HG03457 (cell line): ENCODE results near the gene MC1R.
"Not testable (repeated sequence)": the region's sequence is repeated elsewhere in the genome, so short reads cannot be mapped to it uniquely, and the experiment has no call there.

Experiments
- ATAC-seq: cut with Tn5 transposase; IDR thresholded peaks from one replicate; pipeline ENCODE4 v1.9.1; 2021; ENCODE audit warnings: moderate number of reproducible peaks; ENCODE audit not compliant: unreplicated experiment

The MC1R gene

DNA sequence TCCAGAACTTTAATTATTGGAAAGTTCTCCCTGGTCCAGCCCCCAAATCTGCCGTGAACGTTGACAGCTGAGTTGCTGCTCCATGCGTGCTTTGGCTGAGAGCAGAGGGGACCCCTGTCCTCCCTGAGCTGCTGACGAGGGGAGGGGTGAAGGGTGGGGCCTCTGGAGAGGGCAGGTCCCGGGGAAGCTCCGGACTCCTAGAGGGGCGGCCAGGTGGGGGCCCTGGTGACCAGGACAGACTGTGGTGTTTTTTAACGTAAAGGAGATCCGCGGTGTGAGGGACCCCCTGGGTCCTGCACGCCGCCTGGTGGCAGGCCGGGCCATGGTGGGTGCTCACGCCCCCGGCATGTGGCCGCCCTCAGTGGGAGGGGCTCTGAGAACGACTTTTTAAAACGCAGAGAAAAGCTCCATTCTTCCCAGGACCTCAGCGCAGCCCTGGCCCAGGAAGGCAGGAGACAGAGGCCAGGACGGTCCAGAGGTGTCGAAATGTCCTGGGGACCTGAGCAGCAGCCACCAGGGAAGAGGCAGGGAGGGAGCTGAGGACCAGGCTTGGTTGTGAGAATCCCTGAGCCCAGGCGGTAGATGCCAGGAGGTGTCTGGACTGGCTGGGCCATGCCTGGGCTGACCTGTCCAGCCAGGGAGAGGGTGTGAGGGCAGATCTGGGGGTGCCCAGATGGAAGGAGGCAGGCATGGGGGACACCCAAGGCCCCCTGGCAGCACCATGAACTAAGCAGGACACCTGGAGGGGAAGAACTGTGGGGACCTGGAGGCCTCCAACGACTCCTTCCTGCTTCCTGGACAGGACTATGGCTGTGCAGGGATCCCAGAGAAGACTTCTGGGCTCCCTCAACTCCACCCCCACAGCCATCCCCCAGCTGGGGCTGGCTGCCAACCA, at the start of gene MC1R:
TSS of gene MC1R (plus strand) at position 410 of the 895 bp plus-strand sequence. CDS start at position 807, 397 bp downstream.
- ATAC-seq, result no peak

DNA sequence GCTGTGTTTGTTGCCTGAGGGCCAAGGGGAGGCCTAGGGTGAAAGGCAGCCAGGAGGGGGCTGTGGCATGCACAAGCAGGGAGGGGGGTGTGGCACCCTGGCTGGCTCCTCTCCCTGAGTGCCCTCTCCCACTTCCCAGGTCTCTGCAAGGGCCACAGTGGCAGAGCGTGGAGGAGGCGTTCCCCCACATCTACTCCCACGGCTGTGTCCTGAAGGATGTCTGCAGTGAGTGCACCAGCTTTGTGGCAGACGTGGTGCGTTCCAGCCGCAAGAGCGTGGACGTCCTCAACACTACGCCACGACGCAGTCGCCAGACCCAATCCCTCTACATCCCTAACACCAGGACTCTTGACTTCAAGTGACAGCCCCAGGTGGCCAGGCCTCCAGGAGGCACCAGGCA, 48.8 kb upstream of the MC1R start:
- ATAC-seq, result no peak

DNA sequence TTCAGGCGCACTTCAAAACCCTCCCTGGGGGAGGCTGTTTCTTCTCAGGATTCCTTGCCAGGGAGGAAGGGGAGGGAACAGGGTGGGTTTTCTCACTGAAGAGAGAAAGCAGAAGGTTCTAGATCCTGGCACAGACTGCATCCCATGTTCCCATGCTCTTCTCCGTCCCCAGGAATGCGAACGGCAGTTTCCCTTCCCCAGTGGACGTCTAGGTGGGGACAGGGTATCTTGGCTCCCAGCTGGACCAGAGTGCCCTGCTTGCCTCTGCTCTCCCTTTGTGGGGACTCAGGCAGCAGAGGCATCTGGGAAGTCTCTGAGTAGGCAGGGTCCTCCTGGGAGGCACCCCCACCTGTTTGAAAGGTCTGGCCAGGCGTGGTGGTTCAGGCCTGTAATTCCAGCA, 48.2 kb upstream of the MC1R start:
- no peak for ATAC-seq

DNA sequence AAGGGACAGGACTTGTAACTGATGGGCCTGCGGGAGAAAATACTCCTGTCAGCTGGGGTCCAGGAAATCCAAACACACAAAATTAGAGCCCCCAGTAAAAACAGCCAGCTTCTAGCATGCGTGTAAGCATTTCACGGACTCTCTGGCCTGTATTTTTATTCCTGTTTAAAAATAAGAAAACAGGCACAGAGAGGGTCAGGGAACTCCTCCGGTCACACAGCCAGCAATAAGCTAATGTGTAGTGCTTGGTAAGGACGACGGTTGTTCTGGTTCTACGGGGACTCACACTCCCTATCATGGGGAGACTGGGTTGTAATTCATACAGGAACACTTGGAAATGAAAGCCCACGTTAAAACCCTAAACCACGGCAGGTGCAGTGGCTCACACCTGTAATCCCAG, 46.8 kb upstream of the MC1R start:
- ATAC-seq, result no peak

DNA sequence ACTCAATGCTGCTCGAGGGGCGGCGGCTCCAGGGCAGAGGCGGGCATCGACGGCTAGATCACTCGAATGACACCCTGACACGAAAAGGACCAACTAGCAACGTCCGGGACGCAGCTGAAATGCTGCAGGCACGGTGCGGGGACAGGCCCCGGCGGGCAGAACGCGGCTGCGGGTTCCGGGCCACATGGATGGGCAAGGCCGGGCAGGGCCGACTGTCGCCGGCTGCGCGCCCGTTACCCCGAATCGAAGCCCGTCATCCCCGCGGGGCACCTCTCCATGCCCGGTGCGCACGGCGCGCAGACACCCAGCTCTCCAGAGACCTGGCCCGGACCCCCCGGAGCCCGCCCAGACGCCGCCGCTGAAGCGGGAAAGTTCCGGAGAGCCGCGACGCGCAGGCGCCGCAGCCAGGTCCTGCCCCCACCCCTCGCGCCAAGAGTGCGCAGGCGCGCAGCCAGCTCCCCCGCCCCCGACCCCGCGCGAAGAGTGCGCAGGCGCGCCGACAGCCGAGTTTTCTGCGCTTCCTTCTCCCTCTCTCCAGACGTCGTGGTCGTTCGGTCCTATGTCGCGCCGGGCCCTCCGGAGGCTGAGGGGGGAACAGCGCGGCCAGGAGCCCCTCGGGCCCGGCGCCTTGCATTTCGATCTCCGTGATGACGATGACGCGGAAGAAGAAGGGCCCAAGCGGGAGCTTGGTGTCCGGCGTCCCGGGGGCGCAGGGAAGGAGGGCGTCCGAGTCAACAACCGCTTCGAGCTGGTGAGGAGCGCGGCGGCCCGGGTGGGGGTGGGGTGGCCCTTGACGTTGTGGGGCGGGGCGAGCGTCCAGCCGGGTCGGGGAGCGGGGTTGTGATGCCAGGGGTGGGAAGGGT, 45.3 kb upstream of the MC1R start, which contains the start of gene TCF25:
TSS of gene TCF25 (plus strand) at position 484 of the 863 bp plus-strand sequence. CDS start at position 560, 76 bp downstream.
- no peak for ATAC-seq

DNA sequence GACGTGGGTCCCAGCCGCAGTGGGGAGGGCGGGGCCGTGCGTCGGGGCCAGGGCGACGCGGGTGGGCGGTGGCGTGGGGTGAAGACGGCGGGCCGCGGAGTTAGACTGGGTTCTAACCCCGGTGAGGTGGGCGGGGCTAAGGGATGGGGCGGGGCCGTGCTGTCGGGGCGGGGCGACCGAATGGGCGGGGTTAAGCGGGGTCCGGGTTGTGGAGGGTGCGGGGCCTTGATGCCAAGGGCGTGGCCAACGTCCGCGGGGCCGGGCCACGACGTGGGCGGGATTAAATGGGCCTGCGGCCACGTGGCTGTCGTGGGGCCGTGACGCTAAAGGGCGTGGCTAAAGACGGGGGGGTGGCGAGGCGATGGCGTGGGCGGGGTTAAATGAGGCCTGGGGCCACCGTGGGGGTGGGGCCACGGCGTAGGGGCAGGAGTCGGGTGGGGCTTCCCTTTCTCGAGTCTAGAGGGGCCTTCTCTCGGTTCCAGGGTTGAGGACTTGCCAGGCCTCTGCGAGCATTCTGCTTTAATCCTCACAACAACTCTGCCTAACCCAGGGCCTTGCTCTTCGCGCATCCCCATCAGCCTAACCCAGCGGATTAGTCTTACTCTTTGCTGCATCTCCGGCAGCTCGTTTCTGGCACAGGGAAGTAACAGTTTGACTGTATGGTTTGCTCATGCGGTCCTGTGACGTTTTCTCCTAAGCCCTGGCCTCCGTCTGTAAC, 44.5 kb upstream of the MC1R start:
- no peak for ATAC-seq

DNA sequence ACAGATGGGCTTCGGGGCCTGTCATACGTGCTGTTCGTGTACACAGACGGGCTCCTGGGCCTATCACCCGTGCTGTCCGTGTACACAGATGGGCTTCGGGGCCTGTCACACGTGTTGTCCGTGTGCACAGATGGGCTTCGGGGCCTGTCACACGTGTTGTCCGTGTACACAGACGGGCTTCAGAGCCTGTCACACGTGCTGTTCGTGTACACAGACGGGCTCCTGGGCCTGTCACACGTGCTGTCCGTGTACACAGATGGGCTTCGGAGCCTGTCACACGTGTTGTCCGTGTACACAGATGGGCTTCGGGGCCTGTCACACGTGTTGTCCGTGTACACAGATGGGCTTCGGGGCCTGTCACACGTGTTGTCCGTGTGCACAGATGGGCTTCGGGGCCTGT, 39.5 kb upstream of the MC1R start:
- not testable (repeated sequence) for ATAC-seq

DNA sequence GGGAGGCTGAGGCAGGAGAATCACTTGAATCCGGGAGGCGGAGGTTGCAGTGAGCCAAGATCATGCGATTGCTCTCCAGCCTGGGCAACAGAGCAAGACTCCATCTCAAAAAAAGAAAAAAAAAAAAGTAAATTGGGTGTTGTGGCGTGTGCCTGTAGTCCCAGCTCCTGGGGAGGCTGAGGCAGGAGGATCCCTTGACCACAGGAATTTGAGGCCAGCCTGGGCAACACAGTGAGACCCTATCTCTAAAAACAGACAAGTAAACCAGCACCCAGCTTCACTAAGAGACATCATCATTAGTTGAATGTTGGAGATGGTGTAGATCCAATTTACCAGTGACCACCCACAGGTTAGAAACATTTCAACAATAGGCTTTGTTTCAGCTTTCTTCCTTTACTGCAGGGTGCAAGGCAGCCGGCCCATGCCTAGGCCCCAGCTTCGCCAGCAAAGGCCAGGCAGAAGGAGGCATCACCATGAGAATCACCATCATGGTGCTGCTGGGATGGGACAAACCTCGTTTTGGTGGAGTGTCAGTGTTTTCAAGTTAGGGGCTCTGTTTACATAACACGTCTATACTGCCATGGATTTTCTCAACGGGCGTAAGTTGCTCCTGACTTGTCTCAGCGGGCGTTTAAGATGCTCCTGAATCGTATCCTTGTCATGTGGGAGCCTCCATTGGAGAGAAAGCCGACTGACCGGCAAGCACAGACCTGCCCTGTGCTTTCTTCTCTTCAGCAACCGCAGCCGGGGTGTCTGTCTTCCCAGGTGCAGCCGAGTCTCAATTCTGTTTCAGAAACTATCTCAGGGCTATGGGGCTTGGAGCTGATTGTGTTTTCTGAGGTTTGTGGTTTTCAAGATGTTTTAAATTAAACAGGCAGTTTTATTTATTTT, 37.9 kb upstream of the MC1R start:
- no peak for ATAC-seq

DNA sequence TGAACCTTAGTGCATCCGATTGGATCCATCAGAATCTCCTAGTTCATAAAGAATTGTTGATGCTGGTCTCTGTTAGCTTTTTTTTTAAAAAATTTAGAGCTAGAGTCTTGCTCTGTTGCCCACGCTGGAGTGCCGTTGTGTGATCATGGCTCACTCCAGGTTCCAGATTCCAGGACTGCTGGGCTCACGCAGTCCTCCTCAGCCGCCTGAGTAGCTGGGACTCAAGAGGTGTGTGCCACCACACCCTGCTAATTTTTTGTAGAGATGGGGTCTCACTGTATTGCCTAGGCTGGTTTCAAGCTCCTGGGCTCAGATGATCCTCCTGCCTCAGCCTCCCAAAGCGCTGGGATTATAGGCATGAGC, 37.3 kb upstream of the MC1R start:
- ATAC-seq, result no peak

DNA sequence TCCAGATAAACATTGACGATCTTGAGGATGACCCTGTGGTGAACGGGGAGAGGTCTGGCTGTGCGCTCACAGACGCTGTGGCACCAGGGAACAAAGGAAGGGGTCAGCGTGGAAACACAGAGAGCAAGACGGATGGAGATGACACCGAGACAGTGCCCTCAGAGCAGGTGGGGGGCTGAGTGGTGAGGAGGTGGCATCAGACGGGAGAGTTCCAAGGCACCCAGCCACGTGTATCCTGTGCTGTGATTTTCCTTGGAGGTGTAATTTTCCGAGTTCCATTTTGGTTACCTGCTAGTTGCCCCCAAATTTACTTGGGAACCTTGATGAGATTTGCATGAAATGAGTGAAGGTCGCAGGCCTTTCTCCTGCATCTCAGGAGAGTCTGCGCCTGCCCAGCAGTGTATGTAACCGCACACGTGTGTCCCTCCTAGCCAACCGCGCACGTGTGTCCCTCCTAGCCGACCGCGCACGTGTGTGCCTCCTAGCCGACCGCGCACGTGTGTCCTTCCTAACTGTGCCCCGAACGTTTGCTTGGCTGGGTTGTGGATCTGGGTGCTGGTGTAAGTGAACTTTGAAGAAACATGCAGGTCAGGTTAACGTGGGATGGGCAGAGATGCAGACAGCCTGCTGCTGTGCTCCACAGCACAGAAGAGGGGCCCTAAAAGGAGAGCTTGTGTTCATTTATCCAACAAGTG, 35.2 kb upstream of the MC1R start:
- no peak for ATAC-seq

DNA sequence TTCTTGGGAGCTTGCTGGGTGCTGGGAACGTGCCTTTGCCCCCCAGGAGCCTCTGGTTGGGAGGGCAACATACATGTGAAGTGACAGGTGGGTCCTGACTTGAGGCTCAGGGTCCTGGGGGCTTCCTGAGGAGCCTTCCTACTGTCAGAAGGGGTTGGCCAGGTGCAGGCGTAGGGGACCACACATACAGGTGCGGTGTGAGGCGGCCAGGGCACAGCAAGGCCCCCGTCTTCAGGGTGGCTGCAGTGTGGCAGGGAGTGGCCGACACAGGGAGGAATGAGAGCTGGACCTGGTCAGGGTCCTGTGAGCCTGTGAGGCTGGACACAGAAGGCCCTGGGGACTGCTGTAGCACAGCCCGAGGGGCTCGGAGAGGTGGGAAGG, 34.6 kb upstream of the MC1R start:
- ATAC-seq, result no peak

DNA sequence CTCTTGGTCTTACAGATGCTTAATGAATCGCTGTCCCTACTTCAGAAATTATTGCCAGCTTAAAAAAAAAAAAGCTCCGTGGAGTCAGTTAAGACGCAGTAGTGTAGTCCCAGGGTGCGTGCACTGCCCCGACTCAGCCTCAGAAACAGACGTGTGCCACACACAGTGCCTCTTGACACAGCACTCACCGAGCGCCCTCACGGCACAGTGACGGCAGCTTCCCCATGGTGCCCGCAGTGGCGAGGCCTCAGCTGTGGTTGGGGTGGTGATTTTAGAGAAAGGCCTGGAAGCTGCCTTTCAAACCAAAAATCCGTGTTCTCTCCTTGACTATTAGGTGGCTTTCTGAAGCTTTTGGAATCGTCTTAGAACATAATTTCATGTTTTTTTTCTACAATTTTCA, 31.4 kb upstream of the MC1R start:
- no peak for ATAC-seq

DNA sequence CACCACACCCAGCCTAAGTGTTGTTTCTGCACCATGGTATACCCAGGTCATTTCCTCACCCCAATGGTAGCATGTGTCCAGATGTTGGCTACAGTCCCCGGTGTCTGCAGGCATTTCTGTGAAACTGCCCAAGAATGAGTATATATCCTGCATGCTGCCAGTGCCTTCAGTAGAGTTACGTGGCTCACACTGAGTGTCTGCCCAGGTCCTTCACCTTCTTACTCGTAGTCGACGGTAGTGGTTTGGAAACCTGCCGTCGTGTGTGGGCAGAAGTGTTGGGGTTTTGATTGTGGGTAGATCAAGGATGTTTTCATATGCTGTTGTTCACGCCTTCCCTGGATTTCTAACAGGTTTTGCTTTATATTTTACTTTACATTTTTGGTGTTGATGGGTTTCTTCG, 28.5 kb upstream of the MC1R start:
- no peak for ATAC-seq

DNA sequence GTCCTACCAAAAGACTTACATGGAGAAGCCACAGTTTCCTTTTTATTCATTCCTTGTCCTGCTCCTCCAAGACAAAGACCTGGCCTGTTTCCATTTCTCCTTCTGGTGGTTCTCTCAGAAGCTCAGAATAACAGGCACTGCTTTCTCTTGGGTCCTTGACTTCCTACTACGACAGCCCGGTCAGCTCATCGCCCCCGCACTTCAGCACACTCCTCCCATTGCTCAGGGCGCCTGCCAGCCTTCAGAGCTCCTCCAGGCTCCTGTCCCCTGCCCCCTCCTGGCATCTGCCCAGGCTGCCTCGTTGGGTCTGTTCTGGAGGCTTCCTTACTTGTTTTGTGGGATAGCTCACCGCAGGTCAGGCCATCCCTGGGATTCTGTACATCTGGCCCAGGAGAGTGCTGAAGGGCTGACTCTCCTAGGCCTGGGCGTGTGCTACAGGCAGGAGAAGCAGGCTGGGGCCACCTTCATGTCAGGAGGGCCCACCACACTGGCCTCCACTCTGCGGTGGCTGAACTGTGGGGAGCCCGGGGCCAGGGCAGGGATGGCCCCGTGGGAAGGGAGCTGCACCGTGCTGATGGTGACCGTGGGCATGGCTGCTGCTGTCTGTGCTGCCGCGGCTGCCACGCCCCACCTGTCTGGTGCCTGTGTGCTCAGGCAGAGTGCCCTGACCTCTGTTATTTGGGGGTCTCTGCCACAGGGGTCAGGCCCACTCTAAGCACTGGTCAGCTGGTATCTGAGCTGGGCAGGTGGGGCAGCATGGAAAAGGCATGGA, 27.6 kb upstream of the MC1R start:
- no peak for ATAC-seq

DNA sequence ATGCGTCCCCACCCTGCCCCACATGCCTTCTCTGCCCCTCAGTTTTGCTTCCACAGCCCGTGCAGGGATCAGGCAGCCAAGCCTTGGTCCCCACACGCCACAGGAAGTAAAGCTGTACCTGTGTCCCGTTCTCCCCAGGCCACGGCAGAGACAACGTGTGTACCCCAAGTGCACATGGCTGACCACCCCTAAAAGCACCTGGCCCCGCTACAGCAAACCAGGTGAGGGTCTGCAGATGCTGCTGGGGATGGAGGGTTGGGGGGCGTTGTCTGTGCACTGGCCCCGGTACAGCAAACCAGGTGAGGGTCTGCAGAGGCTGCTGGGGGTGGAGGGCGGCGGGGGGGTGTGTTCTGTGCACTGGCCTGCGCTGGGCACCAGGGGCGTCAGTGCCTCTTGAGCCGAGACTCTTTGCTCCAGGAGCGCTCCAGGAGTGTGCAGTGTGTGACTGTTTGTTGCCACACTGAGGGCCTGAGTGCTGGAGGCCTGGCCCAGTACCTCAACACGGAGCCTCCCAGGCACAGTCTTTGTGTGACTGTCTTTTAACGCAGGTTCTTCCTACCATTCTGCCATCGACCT, 26.5 kb upstream of the MC1R start:
- no peak for ATAC-seq

DNA sequence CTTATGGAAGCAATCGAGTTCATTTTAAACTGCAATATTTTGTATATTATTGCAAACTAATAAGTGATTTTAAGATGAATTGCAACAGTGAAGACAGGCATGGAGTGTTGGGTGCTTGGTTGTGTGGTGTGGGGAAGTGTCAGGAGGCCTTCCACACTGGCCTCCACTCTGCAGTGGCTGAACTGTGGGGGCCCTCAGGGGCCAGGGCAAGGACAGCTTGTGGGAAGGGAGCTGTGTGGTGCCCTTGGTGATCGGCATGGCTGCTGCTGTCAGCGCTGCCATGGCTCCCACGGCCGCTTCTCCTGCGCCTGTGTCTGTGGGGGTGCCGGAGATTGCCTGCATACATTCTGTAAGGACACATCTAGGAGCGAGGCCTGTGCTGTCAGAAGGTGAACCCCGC, 26.0 kb upstream of the MC1R start:
- ATAC-seq, result no peak

DNA sequence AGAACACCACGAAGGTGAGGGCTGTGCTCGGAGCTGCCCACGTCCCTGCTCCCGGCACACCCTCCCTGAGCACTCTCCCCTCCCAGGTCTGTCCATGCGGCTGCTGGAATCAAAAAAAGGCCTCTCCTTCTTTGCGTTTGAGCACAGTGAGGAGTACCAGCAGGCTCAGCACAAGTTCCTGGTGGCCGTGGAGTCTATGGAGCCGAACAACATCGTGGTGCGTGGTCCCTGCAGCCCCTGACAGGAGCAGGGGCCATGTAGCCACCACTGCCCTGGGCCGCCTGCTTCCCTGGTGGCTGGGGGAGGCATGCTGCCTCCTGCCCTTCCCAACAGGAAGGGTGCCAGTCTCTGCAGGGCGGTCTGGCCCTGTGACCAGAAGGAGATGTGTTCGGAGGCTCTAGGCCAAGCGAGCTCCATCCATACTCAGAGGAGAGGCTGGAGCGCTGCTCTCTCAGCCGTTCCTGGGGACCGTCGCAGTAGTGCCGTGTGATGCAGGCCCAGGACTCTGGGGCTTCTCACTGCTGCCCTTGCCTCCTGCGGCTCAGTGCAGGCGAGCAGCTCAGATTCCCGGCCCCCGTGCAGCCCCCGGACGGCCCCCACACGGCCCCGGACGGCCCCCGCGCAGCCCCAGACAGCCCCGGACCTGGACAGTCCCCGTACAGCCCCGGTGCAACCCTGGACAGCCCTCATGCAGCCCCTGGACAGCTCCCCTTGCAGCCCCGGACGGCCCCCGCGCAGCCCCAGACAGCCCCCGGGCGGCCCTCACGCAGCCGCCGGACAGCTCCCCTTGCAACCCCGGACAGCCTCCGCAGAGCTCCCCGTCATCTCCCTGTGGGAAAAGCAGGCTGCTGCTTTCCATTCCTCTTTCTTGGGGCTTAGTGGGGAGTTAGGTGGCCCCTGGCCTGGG, 24.8 kb upstream of the MC1R start:
- ATAC-seq, result no peak
